Ecto neural progenitor cell (in vitro differentiated cells): ENCODE results near the gene RBM19.

Experiments
- DNase-seq: peaks from one replicate; pipeline ENCODE4 v3.0.0-alpha.2; 2018; ENCODE audit warnings: low spot score

The RBM19 gene

DNA sequence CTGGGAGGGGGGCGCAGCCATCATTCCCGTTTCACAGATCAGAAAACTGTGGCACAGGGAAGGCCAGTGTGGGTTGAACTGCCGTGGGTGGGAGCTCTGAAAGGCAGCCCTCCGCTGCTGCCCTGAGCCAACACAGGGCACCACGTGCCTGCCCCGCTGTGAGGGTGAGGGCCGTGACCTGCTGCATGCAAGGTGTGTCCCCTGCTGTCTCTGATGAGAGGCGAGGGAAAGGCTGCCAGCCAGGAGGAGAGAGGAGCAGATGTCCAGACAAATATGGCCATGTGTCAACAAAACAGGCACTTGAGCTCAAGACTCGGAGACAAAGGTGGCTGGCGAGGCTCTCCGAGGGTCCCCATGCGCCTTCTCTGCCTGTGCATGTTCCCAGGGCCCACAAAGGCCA lies 108.8 kb downstream of the RBM19 start:
- no peak for DNase-seq

DNA sequence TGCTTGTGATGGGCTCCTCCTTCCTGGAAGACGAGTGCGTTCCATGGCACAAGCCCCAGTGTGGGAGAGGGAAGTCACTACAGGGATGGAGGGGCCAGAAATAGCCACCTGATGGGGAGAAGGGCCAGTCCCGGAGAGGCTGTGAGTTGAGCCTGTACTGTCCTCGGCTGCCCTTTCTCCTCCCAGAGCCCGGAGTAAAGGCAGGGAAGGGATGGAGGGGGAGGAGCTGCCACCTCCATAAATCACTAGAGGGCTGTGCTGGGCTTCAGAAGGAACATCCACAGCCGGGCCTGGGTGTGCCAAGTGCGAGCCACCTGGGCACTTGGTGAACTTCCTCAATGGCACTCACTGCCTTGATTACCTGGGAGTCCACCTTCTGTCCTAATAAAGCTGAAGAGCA lies 110.1 kb downstream of the RBM19 start:
- DNase-seq, result no peak

DNA sequence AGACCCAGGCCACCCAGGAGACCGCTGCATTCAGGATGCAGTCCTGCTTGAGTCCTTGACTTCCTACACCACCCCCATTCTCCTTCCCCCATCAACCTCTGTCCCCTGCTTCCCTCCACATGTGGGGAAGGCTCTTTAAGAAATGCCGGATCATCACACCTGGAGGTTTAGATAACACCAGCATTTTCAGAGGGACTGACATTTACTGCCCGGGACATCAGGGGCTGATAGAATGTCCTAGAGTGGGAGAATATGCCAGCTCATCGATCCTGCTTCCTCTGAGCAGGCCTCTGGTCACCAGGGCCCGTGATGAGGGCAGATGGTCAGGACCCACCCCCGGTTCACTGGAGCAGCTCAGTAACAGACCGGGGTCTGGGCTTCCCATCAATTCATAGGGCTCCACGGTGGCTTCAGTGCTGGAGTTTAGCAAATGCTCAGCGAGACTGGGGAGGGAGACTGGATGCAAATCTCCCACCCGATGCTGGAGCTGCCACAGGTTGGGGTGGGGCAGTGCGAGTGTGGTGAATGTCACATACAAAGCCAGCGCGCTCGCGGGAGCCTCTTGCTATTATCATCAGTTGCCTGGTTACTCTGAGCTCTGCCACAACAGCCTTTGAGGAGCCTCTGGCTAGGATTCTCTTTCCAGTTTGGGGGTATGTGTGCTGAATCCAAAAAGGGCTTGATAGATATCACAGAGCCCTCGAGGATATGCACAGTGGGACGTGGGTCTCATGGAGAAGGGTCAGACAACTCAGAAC lies 111.6 kb downstream of the RBM19 start:
- DNase-seq, result no peak

DNA sequence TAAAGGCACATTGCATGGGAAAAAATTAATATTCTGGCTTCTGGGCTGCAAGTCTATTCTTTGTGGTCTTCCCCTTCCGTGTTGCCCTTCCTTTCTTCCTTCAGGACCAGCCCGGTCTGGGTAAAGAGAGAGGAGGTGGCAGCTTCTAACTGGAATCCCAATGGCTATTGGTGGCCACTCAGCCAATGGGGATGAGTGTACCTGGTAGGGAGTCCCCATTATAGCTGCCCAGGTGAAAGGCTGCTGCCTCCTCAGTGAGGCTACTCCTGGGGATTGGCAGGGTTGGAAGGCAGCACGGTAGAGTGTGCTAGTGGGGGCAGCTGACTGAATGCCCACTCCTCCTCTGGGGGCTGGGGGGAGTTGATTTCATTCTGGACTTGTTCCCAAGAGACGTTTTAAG lies 112.6 kb downstream of the RBM19 start:
- no peak for DNase-seq

DNA sequence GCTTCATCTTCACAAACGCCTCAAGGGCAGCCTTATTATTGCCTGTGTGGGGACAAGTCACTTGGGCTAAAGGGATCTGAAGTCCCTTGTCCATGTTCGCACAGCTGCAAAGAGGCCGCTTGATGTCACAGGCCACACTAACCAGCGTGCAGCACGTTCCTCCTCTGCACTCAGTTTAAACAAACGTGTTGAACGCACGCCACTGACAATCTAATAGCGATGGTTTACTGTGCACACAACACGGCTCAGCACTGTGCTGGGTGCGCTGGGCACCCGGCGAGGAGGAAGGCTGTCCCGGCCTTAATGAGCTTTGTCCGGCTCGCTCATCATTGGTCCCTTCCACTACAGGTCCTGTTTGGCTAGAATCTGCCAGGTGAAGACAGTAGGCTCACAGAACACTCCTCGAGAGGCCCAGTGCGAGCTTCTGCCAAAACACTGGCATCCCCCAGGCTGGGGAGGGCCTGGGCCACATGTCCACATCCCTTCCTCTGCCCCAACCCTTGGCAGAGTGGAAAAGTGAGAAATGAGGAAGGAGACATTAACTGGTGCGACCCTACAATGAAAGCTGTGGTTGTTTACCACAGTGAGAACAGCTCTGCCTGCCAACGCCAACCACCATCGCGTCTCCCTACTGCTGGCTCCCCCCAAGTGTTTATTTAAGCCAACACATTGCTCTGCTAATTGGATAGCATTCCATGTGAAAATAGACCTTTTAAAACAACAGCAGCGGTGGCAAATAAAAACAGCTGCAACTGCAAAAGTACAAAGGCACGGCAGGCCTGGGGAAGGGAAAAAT lies 113.2 kb downstream of the RBM19 start:
- DNase-seq, result no peak

DNA sequence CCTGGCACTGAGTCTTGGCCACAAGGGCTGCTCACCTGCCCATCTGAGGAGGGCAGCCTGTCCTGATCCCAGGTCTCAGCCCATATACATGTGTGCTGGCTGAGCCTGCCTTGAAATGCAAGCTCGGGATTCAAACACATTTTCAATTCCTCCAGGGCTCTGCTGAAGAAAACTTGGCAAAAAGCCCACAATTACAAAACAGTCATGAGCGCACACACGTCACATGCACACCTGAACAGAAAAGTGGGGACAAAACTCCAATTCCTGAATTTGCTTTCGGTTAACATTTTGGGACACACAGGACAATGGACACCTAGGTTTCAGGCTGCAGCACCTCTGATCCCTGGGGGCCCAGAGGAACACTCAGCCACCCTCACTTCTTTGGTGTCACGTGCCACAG lies 113.9 kb downstream of the RBM19 start:
- DNase-seq, result no peak

DNA sequence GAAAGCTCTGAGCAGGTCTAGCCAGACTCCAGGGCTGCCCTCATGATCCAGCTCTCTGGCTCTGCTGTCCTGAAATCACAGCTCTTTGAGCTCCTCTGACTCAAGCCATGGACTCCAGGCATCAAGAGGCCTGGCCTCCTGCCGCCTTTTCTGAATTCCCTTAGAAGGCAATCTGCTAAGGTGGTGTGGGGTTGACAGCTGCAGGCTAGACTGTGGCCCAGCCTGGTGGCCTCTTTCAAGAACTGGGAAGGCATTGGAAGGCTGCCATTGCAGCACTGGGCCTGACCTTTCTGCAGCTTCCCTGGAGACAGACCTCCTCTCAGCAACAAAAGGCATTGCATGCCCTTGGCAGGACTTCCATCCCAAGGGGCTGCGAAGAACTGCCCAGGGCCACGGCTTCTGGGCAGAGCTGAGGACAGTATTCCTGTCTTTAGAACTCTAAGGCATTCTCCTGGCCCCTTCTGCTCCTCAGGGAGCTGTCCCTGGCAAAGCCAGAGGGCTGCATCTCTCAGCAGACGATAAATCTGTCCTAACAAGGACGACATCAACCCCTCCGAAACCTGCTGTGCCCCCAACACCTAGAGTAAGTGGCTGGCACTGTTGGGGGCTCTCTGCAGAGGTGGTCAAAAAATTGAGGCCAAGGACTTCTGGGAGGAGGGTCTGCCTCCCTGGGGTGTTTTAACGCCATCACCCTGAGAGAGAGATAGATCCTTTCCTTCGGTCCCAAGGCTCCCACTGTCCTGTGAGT lies 115.6 kb downstream of the RBM19 start:
- no peak for DNase-seq

DNA sequence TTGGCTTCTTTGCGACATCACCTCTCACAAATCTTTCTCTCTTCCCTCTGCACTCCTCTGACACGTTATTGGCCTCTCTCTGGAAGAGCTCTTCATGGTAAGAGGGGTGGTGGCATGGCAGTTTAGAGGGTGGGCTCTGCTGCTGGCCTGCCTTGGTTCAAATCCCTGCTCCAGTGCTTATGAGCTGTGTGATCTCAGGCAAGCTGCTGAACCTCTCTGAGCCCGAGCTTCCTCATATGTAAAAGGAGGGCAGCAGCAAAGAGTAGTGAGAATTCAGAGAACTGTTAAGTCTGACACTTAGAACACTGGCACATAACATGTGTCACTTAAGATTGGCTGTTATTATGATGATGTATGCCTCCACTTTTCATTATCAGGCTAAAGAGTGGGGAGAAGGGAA lies 118.3 kb downstream of the RBM19 start:
- DNase-seq, result no peak

DNA sequence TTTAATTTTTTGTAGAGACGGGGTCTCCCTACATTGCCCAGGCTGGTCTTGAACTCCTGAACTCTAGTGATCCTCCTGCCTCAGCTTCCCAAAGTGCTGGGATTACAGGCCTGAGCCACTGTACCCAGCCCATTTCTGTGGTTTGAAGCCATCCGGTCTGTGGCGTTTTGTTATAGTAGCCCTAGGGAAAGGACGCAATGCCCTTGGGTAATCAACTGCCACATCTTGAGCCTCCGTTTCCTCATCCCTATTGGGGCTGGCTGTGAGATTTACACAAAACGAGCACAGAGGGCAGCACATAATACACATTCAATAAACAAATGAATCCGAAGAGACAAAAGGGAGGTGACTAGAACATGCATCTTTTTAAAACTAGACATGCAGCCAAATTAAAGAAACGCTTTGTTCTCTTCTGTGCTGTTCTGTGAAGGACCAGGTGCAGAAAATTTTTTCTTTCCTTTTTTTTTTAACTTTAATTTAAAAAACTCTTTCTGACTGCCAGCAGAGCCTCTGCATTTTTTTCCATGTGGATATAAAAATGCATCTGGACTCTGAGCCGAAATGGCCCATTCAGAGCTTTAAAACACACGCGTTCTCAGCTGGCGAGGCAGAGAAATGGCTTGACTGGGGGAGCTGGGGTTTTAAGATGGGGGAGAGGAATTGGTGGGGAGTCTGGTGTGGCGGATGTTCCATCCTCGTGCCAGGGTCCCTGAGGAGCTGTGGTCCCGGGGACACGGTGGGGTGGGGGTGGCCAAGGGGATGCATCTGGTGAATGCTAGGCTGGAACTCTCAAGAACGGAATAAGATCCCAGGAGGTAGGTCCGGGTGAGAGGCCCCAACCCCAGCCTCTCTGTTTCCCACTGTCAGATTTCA lies 119.0 kb downstream of the RBM19 start:
- no peak for DNase-seq

DNA sequence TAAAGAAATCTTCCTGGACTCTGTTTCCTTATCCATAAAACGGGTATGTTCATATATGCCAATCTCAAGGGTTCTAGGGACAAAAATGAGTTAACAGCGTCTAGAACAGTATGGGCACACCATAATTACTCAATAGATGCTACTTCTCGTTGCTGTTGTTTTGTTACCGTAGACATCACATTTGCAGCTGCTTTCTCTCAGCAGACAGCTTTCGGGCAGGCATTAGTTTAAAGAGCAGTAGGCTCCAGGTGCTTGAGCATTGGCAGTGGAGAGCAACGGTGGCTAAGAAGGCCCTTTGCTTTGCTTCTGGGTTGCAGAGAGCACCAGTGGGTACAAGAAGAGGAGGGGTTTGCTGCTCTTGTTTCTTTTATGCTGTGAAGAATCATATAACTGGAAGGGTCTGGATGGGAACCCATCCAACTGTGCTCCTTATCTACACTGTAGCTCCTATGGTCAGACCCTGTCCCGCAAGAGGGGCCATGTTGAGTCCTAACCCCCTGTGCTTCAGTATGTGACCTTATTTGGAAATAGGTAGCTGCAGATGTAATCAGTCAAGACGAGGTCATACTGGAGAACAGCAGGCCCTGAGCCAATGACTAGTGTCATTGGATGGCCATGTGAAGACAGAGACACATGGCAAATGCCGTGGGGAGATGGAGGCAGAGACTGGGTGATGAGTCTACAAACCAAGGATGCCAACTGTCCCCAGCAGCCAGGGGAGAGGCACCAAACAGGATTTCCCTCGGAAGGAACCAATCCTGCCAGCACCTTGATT lies 120.0 kb downstream of the RBM19 start:
- DNase-seq, result no peak

DNA sequence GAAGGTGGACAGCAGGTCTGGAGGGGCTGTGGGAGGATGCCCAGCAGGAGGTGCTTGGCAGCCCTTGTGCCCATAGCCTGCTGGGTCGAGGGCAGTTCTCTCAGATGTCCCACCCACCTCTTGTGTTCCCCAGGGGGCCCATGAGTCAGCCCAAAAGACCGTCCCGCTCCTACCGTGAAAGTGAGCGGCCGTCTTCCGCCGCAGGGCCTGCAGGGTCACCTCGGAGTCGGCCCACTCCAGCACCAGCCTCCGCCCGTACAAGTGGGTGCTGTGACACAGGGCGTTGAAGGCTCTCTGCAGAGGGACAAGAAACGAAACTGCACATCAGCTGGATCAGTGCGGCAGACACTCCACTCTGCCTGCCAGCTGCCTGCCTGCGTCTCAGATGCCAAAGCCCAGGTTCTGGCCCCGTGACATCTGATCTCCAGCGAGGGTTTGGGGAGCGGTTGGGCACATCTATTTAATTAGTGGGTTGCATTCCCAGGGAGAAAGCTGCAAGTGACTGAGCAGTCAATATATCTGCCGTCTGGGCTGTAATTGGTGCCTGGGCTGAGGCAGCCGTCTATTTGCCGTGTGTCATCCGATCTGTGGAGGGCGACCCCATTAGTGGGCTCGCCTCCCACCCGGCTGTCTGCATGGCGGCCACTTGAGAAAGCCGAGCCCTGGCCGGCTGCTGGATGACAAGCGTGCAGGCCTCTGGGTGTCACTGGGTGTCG lies 121.5 kb downstream of the RBM19 start:
- no peak for DNase-seq

DNA sequence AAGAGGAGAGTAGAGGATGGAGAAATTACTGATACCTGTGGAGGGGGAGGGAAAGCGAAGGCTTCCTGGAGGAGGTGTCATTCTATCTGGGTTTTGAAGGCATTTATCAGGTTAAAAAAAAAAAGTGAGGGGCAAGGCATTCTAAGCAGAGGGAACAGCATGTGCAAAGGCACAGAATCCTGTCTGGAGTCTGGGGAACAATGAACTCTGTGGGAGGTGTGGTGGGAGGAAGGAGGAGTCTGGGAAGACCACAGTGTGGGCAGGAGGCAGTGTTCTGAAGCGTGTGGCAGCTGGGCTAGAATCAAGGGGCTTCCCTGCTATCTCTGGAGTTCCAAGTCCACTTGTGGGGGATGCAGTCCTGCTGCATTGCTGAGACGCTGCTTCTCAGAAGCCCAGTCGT lies 123.4 kb downstream of the RBM19 start:
- DNase-seq, result no peak

DNA sequence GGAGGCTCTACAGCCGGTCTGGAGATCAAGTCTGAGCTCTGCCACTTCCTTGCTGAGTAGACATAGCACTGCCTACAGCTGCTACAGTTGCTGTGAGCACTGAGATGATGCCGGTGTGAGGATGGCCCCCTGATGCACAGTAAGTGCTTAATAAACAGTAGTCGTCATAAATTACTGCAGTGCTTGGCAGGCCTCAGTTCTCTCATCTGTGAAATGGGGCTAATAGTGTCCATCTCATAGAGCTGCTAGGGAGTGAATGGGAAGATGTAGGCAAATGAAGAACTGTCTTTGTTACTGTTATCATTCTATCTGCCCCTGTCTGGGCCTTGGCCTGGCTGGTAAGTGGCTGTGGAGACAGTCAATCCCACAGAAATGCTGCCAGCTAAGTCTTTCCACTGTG lies 124.3 kb downstream of the RBM19 start:
- no peak for DNase-seq

DNA sequence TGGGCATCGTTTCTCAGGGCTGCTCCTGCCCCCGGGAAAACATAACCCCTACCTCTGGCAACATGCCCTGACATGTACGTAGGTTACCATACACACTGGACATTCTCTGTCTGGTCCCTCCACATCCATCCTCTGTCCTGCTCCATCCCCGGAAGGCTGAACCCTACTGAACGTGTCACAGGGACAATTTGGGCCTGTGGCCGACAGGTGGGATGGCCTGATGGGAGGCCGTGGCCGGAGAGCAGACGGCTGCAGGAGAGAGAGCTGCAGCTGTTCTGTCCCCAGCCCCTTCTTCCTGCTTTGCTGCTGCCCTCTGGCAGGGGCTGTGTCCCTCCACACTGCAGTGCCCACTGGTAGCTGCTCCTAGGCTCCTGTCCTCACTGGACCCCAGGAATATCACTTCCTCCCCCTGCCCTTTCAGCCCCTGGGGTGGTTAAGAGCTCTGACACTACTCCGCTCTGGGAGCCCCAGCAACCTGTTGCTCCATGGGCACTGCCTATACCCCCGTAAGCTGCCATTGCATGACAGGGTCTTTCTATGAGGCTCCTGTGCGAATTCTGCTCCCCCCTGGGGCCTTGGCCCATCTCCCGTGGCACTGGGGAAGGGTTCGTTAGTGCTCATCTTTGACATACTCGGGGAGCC lies 125.6 kb downstream of the RBM19 start:
- no peak for DNase-seq

DNA sequence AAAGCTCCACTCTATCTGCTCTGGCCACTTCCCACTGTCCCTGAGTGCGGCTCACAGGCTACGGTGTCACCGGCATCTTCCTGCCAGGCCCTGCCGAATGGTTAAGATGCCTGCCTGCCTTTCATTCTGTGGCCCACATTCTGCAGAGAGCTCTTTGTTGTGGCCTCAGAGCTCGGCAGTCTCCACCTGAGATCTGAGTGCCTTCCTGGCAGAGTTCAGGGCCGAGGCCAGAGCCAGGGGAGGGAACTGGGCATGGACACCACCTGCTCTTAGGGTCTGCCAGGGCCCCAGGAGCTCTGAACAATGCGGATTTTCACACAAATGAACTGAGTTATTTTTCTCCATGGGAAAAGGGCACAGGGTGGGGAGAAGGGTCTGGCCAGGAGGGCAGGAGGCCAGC lies 127.2 kb downstream of the RBM19 start:
- DNase-seq, result no peak

DNA sequence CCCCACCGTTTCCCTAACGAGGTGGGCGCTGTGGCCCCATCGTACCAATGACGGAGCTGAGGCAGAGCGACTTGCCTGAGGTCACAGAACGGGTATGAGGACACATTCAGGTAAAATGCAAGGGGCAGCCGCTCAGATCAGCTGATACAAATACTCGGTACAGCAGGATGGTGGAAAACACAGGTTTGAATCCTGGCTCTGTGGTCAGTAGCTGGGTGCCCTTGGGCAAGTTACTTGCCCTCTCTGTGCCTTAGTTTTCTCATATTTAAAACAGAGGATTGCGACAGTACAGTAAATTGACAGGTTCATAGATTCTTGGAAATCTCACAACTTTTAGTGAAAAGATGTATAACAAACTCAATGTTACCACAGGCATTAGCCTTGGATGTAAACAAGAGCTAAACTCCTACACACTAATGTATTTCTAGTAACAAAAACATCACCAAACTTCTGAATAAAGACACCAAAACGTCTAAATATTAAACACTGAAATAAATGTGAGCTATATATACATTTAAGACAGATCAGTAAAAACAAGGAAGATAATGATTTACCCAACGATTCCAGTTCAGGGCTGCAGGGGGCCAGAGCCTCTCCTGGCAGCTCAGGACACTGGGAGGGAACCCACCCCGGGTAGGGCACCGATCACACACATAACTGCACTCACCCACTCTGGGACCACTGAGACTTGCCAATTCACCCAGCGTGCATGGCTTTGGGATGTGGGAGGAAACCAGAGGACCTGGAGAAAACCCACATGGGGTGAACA lies 128.4 kb downstream of the RBM19 start:
- DNase-seq, result no peak

DNA sequence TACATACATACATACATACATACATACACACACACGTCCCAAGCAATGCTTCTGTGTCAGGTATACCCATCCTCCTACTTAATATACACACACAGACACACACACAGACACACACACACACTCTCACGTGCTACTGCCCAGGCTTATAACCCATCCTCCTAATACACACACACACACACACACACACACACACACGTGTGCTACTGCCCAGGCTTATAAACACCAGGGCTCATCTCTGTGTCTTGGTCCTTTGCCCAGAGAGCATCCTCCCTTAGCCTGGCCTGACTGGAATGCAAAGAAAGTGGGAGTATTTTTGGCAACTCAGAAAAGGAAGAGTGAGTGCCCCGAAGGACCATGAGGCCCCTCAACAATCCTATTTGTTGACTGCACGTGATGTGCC lies 129.0 kb downstream of the RBM19 start:
- DNase-seq, result no peak

DNA sequence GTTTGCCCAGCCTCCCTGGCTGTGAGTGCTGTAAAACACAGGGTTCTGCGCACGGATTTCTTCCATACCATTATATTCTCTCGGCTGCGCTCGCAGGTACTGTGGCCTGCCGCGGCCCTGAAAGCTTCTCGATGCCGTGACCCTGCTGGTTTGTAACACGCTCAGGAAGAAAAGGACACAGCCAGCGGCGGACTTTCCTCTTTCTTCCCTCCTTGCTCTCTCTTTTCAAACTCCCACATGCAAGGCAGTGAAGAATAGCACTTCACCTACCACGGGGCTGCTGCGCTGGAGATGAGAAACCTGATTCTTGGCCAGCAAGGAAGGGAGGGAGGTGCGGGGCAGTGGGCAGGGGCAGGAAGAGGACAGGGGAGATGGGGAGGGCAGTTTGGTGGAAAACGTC lies 130.2 kb downstream of the RBM19 start:
- no peak for DNase-seq

DNA sequence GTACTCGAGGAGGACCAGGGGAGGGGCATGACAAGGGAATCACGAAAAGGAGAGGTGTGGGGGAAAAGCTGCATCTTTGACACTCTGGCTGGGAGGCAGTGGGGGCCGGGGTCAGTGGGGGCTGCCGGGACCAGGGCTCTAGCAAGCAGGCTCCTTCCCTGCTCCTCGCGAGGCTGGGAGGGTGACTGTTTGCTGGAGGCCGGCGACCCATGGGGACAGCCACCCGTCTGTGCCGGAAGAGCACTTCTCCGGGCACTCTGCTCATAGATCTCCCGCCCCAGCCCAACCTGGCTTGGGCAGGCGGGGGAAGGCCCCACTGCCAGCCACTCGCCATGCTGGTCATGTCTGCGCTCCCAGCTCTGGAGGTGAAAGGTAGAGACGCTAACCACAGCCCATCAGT lies 130.7 kb downstream of the RBM19 start:
- no peak for DNase-seq
